Sigmoid colon (tissue), 7 donors: ENCODE measurements around the gene ZNF771. TPM values are rescaled to one million over a fixed set of nuclear protein-coding genes. Genes with fewer than 3 reads are reported as not detected.

Source experiments
- DNase-seq: peaks from one replicate; pipeline ENCODE4 v3.0.0-alpha.2; 2019
- H3K27ac ChIP-seq, 4 donors: fragments of 200-600 bp; sonication (generic); one replicate each; pipeline ENCODE4 v1.5.1; 2016 to 2019; ENCODE audit warnings: mild to moderate bottlenecking in 1 of 4
- H3K27me3 ChIP-seq, 3 donors: fragments of 200-600 bp; sonication (generic); one replicate each; pipeline ENCODE4 v1.5.1; 2019; ENCODE audit warnings: mild to moderate bottlenecking in 1 of 3
- H3K36me3 ChIP-seq, 4 donors: fragments of 200-600 bp; sonication (generic); one replicate each; pipeline ENCODE4 v1.5.1; 2016 to 2019
- H3K4me1 ChIP-seq, 4 donors: fragments of 200-600 bp; sonication (generic); one replicate each; pipeline ENCODE4 v1.5.1; 2017 to 2019
- H3K4me3 ChIP-seq, 4 donors: fragments of 200-600 bp; sonication (generic); one replicate each; pipeline ENCODE4 v1.5.1; 2017 to 2019; ENCODE audit warnings: mild to moderate bottlenecking in 2 of 4, moderate library complexity in 1 of 4
- H3K9me3 ChIP-seq, 4 donors: fragments of 200-600 bp in 3 of 4; sonication (generic) in 3 of 4; one replicate each; pipeline versions ENCODE4 v1.5.1 to v1.6.1; 2013 to 2019
- CTCF ChIP-seq, 4 experiments: fragments of 450-650 bp in 3 of 4; fragments of 200-600 bp in 1 of 4; IDR thresholded peaks; one replicate each; pipeline ENCODE4 v1.5.1; 2016 to 2019; ENCODE audit warnings: antibody characterized with exemption in 4 of 4, mild to moderate bottlenecking in 3 of 4, moderate library complexity in 2 of 4
- EP300 ChIP-seq, 4 donors: sonication (generic); formaldehyde crosslinking; IDR thresholded peaks; one replicate each; pipeline ENCODE4 v1.6.1; 2017; ENCODE audit warnings: antibody characterized with exemption in 4 of 4
- POLR2A ChIP-seq, 2 donors: fragments of 450-650 bp; IDR thresholded peaks; one replicate each; pipeline ENCODE4 v1.6.1; 2016; ENCODE audit warnings: antibody characterized with exemption in 2 of 2, mild to moderate bottlenecking in 2 of 2, moderate library complexity in 2 of 2
- POLR2AphosphoS5 ChIP-seq, 4 donors: sonication (generic); formaldehyde crosslinking; IDR thresholded peaks; one replicate each; pipeline ENCODE4 v1.6.1; 2017; ENCODE audit warnings: antibody characterized with exemption in 4 of 4
- WGBS, 2 donors: extraction: QIAGEN DNeasy Blood & Tissue Kit; methylation state at CpG; one replicate each; pipeline ENCODE4 v1.1.7; 2013; 5-methylcytosine and 5-hydroxymethylcytosine counted together
- intact Hi-C: fragments of 100-400 bp; cut with DNase I; formaldehyde crosslinking; loops from one replicate; pipeline ENCODE4 v1.15.1; 2023
- polyA plus RNA-seq, 3 donors: library from polyadenylated mRNA; stranded (reverse); fragments of 200-250 nt; gene quantifications; one replicate each; pipeline ENCODE4 v1.2.3, GENCODE V29; 2013
- total RNA-seq, 4 donors: library from RNA; depleted of rRNA; stranded (reverse); fragments of >200 nt; gene quantifications; one replicate each; pipeline ENCODE4 v1.1.0, GENCODE V29; 2016
- donor health status: healthy with polysubstance abuse.
- donor health status: Bipolar disorder and iron deficiency.
- donor health status: healthy.

Gene ZNF771
- total and polyA plus RNA-seq, 7 donors: 2.5 to 30.7 (median 17.4) TPM

DNA sequence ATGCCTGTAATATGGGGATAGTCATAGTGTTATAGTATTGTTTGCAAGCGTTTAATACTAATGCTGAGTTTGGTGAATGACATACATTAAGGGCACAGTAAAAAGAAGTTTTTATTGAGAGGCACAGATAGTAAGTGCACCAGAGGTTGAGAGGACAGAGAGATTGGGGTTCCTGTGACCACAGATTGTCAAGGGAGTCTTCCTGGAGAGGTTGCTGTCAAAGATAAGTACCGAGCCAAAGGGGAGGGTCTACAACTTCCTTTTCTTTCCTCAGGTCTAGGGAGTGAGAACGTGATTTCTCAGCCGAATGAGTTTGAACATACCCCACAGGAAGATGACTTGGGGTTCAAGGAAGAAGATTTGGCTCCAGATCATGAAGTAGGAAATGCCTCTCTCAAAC, 10.3 kb upstream of the ZNF771 start:
- Histone ChIP-seq H3K4me1 (peaks cover 0 to 50% (median 46%) of the 10 kb centered on the region in 4 donors), H3K27ac (peak overlapping the region in 1 of 4 donors; percentile 96), H3K36me3 (peaks cover 10 to 19% (median 12%) of the 10 kb centered on the region in 4 donors), H3K9me3 (no peaks in the 10 kb centered on the region), H3K4me3 (no peak overlapping the region), H3K27me3 (no peaks in the 10 kb centered on the region)
- 71 to 78% methylated on average over 4 of the region's 4 CpGs for WGBS, 2 donors
- DNase-seq: no peak
- intact Hi-C loops: no loop called here
- no peak for TF ChIP-seq POLR2AphosphoS5 (IDR thresholded peaks at IDR 0.05)
- no peak for TF ChIP-seq POLR2A (IDR thresholded peaks at IDR 0.05)
- no peak for TF ChIP-seq CTCF (IDR thresholded peaks at IDR 0.05)
- no peak for TF ChIP-seq EP300 (IDR thresholded peaks at IDR 0.05)

DNA sequence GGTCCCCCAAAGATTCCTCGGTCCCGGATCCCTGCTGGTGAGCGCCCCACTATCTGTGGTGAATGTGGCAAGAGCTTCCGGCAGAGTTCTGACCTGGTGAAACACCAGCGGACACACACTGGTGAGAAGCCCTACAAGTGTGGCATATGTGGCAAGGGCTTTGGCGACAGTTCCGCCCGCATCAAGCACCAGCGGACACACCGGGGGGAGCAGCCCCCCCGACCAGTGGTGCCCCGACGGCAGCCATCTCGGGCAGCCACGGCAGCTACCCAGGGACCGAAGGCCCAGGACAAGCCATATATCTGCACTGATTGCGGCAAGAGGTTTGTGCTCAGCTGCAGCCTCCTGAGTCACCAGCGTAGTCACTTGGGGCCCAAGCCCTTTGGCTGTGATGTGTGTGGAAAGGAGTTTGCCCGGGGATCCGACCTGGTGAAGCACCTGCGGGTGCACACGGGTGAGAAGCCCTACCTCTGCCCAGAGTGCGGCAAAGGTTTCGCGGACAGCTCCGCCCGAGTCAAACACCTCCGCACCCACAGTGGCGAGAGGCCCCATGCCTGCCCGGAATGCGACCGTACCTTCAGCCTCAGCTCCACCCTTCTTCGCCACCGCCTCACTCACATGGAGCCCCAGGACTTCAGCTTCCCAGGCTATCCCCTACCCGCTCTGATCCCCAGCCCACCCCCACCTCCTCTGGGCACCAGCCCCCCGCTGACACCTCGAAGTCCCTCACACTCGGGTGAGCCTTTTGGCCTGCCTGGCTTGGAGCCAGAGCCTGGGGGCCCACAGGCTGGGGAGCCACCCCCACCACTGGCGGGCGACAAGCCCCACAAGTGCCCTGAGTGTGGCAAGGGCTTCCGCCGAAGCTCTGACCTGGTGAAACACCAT, 9.4 kb upstream of the ZNF771 start:
- H3K4me1 ChIP-seq: peaks cover 0 to 50% (median 46%) of the 10 kb centered on the region in 4 donors

DNA sequence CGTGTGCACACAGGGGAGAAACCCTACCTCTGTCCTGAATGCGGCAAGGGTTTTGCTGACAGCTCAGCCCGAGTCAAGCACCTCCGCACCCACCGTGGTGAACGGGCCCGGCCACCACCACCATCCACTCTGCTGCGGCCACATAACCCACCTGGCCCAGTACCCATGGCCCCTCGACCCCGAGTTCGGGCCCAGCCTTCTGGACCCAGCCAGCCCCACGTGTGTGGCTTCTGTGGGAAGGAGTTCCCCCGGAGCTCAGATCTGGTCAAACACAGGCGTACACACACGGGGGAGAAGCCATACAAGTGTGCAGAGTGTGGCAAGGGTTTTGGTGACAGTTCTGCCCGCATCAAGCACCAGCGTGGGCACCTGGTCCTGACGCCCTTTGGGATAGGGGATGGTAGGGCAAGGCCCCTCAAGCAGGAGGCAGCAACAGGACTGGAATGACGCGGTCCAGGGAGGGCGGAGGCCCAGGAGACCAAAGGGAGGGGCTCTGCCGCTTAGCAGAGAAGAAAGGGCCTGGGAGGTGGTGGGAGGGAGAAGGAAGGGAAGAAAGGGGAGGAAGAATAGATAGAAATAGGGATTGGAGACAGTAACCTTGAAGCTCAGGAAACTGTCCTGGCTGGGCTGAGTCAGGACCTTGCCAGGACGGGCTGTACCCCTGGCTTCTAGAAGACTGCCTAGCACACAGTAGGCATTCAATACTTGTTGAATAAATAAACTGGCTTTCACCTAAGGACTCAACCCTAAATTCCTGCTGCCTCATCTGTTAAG, 8.6 kb upstream of the ZNF771 start:
- H3K4me3 ChIP-seq: no peak overlapping the region
- TF ChIP-seq POLR2AphosphoS5 (IDR thresholded peaks at IDR 0.05): no peak
- no peak for TF ChIP-seq EP300 (IDR thresholded peaks at IDR 0.05)
- TF ChIP-seq POLR2A (IDR thresholded peaks at IDR 0.05): no peak
- no peak for TF ChIP-seq CTCF (IDR thresholded peaks at IDR 0.05)
- peak overlapping the region; percentile 83 to 96 (median 92) for H3K27ac ChIP-seq
- DNase-seq: no peak
- no peaks in the 10 kb centered on the region for H3K27me3 ChIP-seq
- 84 to 86% methylated on average over 23 of the region's 23 CpGs for WGBS, 2 donors
- intact Hi-C loops: no loop called here
- no peaks in the 10 kb centered on the region for H3K9me3 ChIP-seq
- H3K4me1 ChIP-seq: peaks cover 0 to 50% (median 46%) of the 10 kb centered on the region in 4 donors
- peaks cover 10 to 19% (median 12%) of the 10 kb centered on the region in 4 donors for H3K36me3 ChIP-seq

More for the DNA sequence above, 9.4 kb upstream of the ZNF771 start:
- H3K36me3 ChIP-seq: peaks cover 10 to 19% (median 12%) of the 10 kb centered on the region in 4 donors
- WGBS, 2 donors: 92 to 94% methylated on average over 42 of the region's 42 CpGs
- DNase-seq: no peak
- intact Hi-C loops: no loop called here
- TF ChIP-seq POLR2A (IDR thresholded peaks at IDR 0.05) (no peak), POLR2AphosphoS5 (IDR thresholded peaks at IDR 0.05) (no peak), CTCF (IDR thresholded peaks at IDR 0.05) (no peak), EP300 (IDR thresholded peaks at IDR 0.05) (no peak)
- H3K27ac ChIP-seq: peak overlapping the region in 3 of 4 donors; percentile 89 to 96 (median 94)
- H3K4me3 ChIP-seq: no peak overlapping the region
- H3K27me3 ChIP-seq: no peaks in the 10 kb centered on the region
- H3K9me3 ChIP-seq: no peaks in the 10 kb centered on the region

DNA sequence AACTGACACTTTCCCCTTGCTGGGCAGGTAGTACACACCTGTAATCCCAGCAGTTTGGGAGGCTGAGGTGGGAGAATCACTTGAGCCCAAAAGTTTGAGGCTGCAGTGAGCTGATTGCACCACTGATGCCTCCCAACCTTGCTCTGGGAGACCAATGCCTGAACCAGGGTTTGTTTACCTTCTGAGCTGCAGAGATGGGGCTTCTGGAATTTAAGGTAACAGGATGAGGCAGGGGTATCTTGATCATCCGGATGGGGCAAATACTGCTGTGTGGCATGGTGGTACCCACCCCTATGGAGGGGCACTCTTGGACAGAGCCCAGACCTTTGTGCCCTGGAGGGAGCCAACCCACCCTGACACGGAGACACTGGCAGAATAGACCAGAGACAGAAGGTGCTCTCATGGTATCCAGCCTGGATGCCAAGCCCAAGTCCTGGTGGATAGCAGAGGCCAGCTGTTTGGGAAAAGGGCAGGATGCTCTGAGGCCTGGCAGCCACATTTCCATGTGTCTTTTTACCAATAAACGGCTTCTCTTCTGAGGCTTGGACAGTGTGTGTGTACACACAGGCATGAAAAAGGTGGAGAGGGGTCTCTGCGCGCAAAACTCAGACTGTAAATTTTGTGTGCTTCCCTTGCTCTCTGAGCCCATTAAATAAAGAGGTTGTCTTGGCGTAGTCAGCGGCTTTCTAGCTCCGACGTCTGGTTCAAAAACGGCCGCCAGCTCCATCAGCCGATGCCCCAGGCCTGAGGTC, 7.8 kb upstream of the ZNF771 start:
- Histone ChIP-seq H3K4me3 (peak overlapping the region; percentile 34 to 61 (median 60)), H3K9me3 (no peaks in the 10 kb centered on the region), H3K27me3 (no peaks in the 10 kb centered on the region), H3K27ac (peak overlapping the region; percentile 83 to 96 (median 92)), H3K36me3 (peaks cover 10 to 19% (median 12%) of the 10 kb centered on the region in 4 donors), H3K4me1 (peaks cover 0 to 44% (median 39%) of the 10 kb centered on the region in 4 donors)
- intact Hi-C loops: no loop called here
- TF ChIP-seq POLR2A (IDR thresholded peaks at IDR 0.05) (no peak), EP300 (IDR thresholded peaks at IDR 0.05) (no peak), POLR2AphosphoS5 (IDR thresholded peaks at IDR 0.05) (no peak), CTCF (IDR thresholded peaks at IDR 0.05) (no peak)
- DNase-seq: no peak
- 20 to 23% methylated on average over 12 of the region's 12 CpGs for WGBS, 2 donors
